Measurements from ENCODE around the gene PCBP3.

GRCh38 chr21:45630066-45630694 lies 13.3 kb upstream of the PCBP3 start:
- TF ChIP-seq EZH2 (IDR thresholded peaks at IDR 0.05; ENCODE audit: low read depth, low read length, severe bottlenecking) (no peak), POLR2AphosphoS5 (IDR thresholded peaks at IDR 0.05; ENCODE audit: low read depth, low read length) (no peak)
